ENCODE data around the gene SCYL1. TPM values are rescaled to one million over a fixed set of nuclear protein-coding genes. Genes with fewer than 3 reads are reported as not detected.
"Not testable (repeated sequence)": the region's sequence is repeated elsewhere in the genome, so short reads cannot be mapped to it uniquely, and the experiment has no call there.

SCYL1 gene
- total RNA-seq, 4 donors from 2014 or later, result 109 to 128 (median 112) TPM

DNA sequence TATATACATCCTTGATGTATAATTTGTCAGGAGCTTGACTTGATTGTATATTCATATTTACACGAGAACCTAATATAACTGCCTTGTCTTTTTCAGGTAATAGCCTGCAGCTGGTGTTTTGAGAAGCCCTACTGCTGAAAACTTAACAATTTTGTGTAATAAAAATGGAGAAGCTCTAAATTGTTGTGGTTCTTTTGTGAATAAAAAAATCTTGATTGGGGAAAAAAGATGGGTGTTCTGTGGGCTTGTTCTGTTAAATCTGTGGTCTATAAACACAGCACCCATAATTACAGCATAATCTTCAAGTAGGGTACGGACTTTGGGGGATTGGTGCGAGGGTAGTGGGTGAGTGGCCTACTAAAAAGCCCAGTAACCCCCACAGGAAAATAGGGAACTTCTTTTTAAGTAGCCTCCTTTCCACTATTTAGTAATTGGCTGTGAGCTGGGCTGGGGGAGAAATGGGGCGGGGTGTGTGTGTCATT, 18.6 kb upstream of the SCYL1 start:
- H3K27ac ChIP-seq, result peak overlapping the region; percentile 93 to 99 (median 94)

DNA sequence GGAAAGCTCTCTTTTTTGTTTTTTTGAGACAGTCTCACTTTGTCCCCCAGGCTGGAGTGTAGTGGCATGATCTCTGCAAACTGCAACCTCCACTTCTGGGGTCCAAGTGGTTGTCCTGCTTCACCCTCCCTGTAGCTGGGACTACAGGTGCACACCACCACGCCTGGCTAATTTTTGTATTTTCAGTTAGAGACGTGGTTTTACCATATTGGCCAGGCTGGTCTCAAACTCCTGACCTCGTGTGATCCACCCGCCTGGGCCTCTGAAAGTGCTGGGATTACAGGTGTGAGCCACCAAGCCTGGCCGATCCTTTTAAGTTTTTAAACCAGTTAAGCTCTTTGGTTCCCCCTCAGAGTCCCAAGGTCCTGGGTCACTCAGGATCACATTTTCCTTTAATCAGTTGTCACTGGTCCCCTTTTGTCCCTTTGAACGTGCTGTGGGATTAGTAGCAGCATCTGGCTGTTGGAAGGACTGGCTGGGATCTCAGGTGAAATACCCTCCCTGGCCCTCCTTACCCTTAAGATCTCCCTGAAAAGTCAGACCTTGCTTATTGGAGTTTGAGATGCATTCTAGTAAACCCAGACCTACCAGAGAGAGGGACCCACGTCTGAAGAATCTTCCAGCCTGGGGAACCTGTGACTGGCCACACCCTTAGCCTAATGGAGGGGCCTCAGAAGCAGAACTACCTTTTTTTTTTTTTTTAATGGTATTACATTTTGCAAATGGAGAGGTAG, 17.9 kb upstream of the SCYL1 start:
- DNase-seq (ENCODE audit: low spot score in 2 of 2), result peak in 1 of 2 donors; percentile 57
- no peaks in the 10 kb centered on the region for H3K27me3 ChIP-seq
- WGBS, 2 donors, result 13 to 14% methylated on average over 7 of the region's 7 CpGs
- peaks cover 0 to 45% (median 25%) of the 10 kb centered on the region in 4 donors for H3K4me1 ChIP-seq
- H3K9me3 ChIP-seq, result no peaks in the 10 kb centered on the region
- H3K4me3 ChIP-seq, result peak overlapping the region in 3 of 4 donors; percentile 70 to 76 (median 71)
- H3K36me3 ChIP-seq, result peaks cover 17 to 52% (median 36%) of the 10 kb centered on the region in 3 donors
- TF ChIP-seq POLR2A (IDR thresholded peaks at IDR 0.05) (no peak), EP300 (IDR thresholded peaks at IDR 0.05) (peak in 1 of 2 donors; percentile 86)
- peak overlapping the region; percentile 93 to 99 (median 94) for H3K27ac ChIP-seq

More for the DNA sequence above, 18.6 kb upstream of the SCYL1 start:
- H3K4me1 ChIP-seq, result peaks cover 0 to 45% (median 25%) of the 10 kb centered on the region in 4 donors
- no peaks in the 10 kb centered on the region for H3K27me3 ChIP-seq
- H3K9me3 ChIP-seq, result no peaks in the 10 kb centered on the region
- TF ChIP-seq EP300 (IDR thresholded peaks at IDR 0.05), result peak in 1 of 2 donors; percentile 8
- no peak for TF ChIP-seq CTCF (IDR thresholded peaks at IDR 0.05)
- TF ChIP-seq POLR2A (IDR thresholded peaks at IDR 0.05), result peak in 1 of 2 donors; percentile 9
- H3K4me3 ChIP-seq, result peak overlapping the region; percentile 63 to 76 (median 70)
- 13 to 20% methylated on average over 4 of the region's 4 CpGs for WGBS, 2 donors
- no peak for DNase-seq (ENCODE audit: low spot score in 2 of 2)
- peaks cover 17 to 58% (median 36%) of the 10 kb centered on the region in 3 donors for H3K36me3 ChIP-seq

DNA sequence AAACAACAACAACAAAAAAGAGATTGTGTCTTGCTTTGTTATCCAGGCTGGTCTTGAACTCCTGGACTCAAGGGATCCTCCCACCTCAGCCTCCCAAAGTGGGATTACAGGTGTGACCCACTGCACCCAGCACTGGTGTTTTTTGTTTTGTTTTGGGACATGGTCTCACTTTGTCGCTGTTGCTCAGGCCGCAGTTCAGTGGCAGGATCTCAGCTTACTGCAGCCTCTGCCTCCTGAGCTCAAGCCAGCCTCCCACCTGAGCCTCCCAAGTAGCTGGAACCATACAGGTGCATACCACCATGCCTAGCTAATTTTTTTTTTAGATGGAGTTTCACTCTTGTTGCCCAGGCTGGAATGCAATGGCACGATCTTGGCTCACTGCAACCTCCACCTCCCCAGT, 12.6 kb upstream of the SCYL1 start:
- not testable (repeated sequence) for H3K9me3 ChIP-seq; H3K27ac ChIP-seq; H3K36me3 ChIP-seq; H3K4me3 ChIP-seq; H3K27me3 ChIP-seq; DNase-seq (ENCODE audit: low spot score in 2 of 2)
- 96 to 97% methylated on average over 3 of the region's 3 CpGs for WGBS, 2 donors
- peaks cover 0 to 22% (median 4%) of the 10 kb centered on the region in 4 donors for H3K4me1 ChIP-seq

- Histone ChIP-seq H3K4me1 (no peaks in the 10 kb centered on the region), H3K9me3 (no peaks in the 10 kb centered on the region), H3K4me3 (no peak overlapping the region), H3K27ac (peak overlapping the region in 2 of 4 donors; percentile 44 to 55), H3K36me3 (no peaks in the 10 kb centered on the region), H3K27me3 (no peaks in the 10 kb centered on the region)
- TF ChIP-seq CTCF (IDR thresholded peaks at IDR 0.05) (peak in 3 of 5 experiments; percentile 20 to 55 (median 23)), POLR2A (IDR thresholded peaks at IDR 0.05) (no peak)
- no peak for DNase-seq (ENCODE audit: low spot score in 2 of 2)
- WGBS, 2 donors, result 47 to 61% methylated on average over 4 to 5 of the region's 5 CpGs
Observed at GRCh38 chr11:65516135-65516968, 8.5 kb upstream of the SCYL1 start.

DNA sequence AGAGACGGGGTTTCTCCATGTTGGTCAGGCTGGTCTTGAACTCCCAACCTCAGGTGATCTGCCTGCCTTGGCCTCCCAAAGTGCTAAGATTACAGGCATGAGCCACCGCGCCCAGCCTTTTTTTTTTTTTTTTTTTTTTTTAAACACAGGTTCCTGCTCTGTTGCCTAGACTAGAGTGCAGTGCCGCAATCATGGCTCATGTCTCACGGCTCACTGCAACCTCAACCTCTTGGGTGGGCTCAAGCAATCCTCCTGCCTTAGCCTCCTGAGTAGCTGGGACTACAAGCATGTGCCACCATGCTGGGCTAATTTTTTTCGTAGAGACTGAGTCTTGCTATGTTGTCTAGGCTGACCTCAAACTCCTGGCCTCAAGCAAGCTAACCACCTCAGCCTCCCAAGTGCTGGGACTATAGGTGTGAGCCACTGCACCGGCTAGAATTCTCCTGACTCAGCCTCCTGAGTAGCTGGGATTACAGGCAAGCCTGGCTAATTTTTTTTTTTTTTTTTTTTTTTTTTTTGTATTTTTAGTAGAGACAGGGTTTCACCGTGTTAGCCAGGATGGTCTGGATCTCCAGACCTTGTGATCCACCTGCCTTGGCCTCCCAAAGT, 5.8 kb upstream of the SCYL1 start:
- not testable (repeated sequence) for H3K36me3 ChIP-seq; H3K4me1 ChIP-seq; H3K27ac ChIP-seq; DNase-seq (ENCODE audit: low spot score in 2 of 2); H3K9me3 ChIP-seq; H3K4me3 ChIP-seq; H3K27me3 ChIP-seq
- 94 to 97% methylated on average over 8 of the region's 8 CpGs for WGBS, 2 donors

DNA sequence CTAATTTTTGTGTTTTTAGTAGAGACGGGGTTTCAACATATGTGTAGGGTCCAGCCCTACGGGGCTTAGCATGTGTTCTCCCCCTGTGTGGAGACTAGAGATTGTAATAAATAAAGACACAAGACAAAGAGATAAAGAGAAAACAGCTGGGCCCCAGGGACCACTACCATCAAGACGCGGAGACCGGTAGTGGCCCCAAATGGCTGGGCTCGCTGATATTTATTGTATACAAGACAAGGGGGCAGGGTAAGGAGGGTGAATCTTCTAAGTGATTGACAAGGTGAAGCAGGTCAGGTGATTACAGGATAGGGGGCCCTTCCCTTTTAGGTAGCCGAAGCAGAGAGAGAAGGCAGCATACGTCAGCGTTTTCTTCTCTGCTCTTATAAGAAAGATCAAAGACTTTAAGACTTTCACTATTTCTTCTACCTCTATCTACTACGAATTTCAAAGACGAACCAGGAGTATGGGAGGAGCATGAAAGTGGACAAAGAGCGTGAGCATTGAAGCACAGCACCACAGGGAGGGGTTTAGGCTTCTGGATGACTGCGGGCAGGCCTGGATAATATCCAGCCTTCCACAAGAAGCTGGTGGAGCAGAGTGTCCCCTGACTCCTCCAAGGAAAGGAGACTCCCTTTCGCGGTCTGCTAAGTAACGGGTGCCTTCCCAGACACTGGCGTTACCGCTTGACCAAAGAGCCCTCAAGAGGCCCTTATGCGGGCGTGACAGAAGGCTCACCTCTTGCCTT, 2.9 kb upstream of the SCYL1 start:
- not testable (repeated sequence) for H3K27me3 ChIP-seq; DNase-seq (ENCODE audit: low spot score in 2 of 2); H3K27ac ChIP-seq; H3K4me3 ChIP-seq; H3K9me3 ChIP-seq; H3K36me3 ChIP-seq
- peaks cover 0 to 31% (median 17%) of the 10 kb centered on the region in 4 donors for H3K4me1 ChIP-seq
- 83 to 84% methylated on average over 20 of the region's 20 CpGs for WGBS, 2 donors

GRCh38 chr11:65522718-65523630, 1.9 kb upstream of the SCYL1 start:
- not testable (repeated sequence) for H3K9me3 ChIP-seq; H3K27me3 ChIP-seq; DNase-seq (ENCODE audit: low spot score in 2 of 2); H3K4me3 ChIP-seq
- H3K4me1 ChIP-seq, result peaks cover 0 to 35% (median 17%) of the 10 kb centered on the region in 4 donors
- peaks cover 0 to 16% (median 0%) of the 10 kb centered on the region in 3 donors for H3K36me3 ChIP-seq
- 75 to 78% methylated on average over 18 of the region's 18 CpGs for WGBS, 2 donors
- peak overlapping the region in 2 of 4 donors; percentile 80 to 94 for H3K27ac ChIP-seq

DNA sequence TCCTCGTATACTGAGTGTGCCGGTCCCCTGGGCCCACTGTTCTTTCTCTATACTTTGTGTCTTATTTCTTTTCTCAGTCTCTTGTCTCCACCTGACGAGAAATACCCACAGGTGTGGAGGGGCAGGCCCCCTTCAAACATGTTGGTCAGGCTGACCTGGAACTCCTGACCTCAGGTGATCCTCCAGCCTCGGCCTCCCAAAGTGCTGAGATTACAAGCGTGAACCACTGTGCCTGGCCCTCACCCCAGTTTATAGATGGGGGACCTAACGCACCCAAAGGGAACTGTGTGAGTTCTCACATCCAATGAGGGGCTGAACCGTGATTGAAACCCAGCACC, 1.3 kb upstream of the SCYL1 start:
- Histone ChIP-seq H3K4me1 (peaks cover 0 to 40% (median 18%) of the 10 kb centered on the region in 4 donors), H3K36me3 (peaks cover 0 to 22% (median 0%) of the 10 kb centered on the region in 3 donors), H3K27ac (peak overlapping the region in 3 of 4 donors; percentile 80 to 94 (median 89))
- 86 to 88% methylated on average over 7 of the region's 7 CpGs for WGBS, 2 donors
- H3K27me3 ChIP-seq; DNase-seq (ENCODE audit: low spot score in 2 of 2); H3K4me3 ChIP-seq; H3K9me3 ChIP-seq: not testable (repeated sequence)

Measured in tibial nerve (tissue), 4 donors.